GM19468 (cell line): ENCODE results near the gene DHRS12.

Experiments used
- ATAC-seq: cut with Tn5 transposase; IDR thresholded peaks from one replicate; pipeline ENCODE4 v1.9.1; 2021; ENCODE audit warnings: mild to moderate bottlenecking, moderate library complexity, moderate number of reproducible peaks; ENCODE audit not compliant: unreplicated experiment; ENCODE audit errors: extremely low read depth

DHRS12 gene

DNA sequence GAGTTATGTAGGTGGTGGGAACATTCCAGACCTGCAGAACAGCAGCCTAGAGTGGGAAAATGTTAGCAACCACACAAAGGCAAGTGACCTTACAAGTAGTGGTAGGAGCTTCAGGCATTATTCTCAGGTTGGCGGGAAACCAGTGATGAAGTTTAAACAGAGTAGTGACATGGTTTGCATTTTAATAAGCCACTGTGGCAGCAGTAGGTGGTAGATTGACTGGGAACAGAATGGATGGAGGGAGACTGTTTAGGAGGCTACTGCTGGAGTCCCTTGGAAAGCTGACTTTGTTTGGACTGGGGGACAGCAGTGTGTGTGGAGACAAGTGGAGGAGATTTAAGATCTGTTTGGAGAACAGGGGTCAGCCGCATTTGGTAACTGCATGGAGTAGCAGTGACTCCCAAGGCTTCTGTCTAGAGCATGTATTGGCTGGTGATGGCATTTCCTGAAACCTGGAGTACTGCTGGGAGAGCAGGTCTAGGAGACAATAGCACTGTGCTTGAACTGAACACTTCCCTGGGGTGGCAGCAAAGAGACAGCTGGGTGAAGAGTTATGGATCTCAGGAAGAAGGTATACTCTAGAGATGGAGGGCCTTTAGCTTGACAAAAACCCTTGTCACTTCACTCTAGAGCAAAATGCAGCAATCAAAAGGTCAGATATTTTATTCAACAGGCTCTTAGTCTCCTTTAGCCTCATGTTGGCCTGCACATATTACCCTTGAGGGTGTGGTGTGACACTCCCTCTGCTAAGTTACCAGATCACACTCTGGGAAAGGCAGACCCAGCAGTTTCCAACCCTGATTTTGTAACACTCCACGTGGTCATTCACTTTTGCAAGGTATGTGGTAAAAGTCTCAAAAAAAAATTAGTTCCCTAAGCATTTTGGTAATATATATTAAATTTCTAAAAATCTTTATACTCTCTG, 70.3 kb downstream of the DHRS12 start:
- no peak for ATAC-seq

DNA sequence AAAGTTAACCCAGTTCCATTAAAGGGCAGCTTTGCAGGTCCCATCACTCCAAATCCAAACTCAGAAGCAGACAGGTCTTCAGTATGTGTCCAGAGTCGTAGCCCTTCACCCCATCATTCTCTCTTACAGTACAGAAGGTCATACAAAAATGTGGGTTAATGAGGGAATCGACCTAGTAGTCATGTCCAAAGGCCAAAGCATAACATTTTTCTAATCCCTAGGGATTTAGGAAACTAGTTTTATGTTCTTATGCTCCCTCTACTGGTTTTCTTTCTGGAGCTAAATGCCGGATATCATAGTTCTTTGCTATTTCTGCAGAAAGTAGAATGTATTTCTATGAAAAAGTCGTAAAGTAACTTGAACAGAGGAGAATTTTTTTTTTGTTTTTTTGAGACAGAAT, 72.2 kb downstream of the DHRS12 start:
- ATAC-seq: no peak

DNA sequence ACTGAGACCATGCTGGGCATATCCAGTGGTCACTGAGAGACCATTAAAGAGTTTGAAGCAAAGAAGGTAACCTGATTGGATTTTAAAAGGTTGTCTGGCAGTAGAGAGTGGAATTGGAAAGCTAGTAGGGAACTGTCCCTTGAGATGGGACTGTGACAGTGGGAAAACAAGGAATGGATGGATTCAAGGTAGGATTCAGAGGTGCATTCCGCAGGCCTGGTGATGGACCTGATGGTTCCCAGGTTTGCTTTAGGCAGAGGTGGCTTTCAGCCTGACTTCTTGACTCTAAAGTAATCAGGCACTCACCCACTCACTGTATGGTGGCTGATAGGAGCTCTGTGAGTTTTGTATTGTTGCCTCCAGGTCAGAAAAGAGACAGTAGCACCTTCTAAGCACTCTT, 73.0 kb downstream of the DHRS12 start:
- no peak for ATAC-seq

DNA sequence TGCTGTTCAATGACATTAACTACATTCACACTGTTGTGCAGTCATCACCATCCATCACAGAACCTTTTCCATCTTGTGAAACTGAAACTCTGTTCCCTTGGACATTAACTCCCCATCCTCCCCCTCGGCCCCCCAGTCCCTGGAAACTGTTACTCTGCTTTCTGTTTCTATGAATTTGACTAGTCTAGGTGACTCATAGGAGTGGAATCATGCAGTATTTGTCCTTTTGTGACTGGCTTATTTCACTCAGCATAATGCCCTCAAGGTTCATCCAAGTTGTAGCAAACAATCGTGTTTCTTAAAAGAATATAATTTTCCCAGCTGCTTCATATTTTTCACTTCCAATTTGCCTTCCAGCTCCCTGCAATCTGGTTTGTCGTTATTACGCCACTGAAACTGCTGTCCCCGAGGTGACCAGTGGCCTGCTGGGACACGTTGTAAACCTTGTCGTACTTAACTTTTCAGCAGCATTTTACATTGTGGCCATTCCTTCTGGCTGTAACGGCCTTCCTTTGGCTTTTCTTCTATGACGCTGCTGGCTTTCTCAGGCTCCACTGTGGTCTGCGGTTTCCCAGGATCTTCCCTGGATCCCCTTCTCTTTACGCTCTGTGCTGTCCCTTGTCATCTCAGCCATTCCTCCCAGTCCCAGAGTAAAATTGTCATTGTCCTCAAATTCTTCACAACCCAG, 74.0 kb downstream of the DHRS12 start:
- no peak for ATAC-seq

DNA sequence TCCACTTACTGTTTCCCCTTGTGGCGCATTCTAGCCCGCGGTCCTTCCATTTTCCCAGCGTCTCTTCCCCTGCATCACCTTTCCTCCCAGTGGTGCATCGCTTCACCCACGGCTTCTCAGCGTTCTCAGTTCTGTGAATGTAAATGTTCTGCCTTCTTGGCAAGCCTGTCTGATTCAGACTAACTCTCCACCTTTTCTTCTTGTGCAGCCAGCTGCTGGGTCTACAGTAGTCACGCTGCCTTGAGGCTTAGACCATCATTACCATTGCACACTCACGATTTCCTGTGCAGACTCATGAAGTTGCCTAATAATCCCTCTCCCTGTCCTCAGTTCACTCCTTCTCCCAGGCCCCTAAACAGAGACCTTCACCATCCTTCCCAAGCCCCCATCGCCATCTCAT, 75.0 kb downstream of the DHRS12 start:
- no peak for ATAC-seq

DNA sequence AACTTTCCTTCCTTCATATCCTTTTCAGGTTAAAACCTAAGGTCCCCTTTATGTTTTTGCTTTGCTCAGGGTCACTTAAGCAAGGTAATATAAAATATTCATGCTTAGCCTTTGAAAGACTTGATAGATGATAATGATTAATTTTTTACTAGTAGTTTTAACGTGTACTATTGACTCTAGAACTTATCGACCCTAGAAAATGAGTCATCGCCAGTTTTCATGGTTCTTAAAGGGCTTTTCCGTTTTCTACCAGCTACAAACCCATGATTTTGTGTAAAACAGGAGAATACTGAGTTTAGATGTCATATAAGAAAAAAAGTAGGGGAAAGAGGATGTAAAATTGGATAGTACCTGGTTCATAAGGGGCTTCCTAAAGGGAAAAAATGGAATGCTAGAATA, 75.7 kb downstream of the DHRS12 start:
- ATAC-seq: no peak

DNA sequence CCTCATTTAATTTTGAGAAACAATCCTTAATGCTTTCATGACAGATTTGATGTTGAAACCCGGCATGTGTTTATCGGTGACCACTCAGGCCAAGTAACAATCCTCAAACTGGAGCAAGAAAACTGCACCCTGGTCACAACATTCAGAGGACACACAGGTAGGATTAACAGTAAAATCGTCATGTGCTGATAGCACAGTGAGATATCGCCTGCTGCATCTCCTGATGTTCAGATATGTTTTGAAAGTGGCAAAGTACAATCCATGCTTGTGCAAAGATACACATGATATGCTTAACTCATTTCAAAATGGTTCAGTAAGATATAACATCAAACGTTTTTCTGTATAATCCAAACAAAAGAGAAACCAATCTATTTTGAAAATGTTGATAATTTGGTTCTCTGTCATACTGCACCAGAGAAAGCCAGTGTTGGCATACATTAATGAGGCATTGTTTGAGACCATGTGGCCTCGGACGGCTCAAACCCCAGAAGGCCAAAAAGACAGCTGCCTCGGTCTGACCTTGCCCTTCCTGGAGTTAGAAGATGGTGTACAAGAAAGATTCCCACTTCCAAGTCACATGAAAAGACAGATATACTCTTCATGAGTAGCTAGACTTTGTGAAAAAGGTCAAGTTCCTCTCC, 76.2 kb downstream of the DHRS12 start:
- ATAC-seq: no peak

DNA sequence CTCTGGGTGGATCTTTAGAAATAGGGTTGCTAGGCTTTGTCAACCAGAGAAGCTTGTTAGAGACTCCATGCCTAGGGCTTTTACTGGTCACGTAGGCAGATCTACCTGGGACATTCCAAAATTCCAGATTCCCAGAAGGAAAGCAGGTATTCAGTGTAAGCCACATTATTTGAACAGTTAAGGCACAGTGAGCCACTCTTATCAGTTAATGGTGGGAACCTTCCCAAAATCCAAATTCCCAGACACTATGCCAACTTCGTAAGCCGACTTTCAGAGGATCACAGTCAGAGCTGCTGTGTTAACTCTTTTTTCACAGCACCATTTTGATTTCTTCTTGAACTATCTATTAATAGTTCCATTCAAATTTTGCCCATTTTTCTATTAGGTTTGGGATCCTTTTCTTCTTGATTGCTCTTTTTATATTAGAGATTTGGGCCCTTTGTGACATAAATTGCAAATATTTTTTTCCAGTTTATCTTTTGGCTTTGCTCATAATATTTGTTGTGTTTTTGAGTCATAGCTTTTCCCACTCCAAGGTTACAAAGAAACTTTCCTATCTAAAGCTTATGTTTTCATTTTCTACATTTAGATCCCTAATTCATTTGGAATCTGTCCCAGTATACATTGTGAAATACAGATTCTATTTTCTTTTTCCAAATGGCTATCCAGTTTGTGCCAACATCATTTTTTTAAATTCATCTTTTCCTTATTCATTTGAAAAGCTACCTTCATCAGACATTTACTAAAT, 77.3 kb downstream of the DHRS12 start:
- no peak for ATAC-seq

DNA sequence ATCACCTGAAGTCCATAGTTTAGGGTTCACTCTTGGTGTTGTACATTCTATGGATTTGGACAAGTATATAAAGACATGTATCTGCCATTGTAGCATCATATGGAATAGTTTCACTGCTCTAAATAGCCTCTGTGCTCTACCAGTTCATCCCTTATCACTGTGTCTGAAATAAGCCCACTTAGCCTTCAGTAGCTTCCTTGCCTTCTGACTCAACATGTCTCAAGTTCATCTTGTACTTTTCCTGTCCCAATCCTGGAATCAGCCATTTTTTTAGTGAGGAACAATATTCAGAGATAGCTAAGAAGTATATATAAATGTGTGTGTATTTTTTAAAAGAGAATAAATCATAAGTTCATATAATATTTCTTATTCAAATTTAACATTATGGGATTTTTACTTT, 79.2 kb downstream of the DHRS12 start:
- no peak for ATAC-seq

DNA sequence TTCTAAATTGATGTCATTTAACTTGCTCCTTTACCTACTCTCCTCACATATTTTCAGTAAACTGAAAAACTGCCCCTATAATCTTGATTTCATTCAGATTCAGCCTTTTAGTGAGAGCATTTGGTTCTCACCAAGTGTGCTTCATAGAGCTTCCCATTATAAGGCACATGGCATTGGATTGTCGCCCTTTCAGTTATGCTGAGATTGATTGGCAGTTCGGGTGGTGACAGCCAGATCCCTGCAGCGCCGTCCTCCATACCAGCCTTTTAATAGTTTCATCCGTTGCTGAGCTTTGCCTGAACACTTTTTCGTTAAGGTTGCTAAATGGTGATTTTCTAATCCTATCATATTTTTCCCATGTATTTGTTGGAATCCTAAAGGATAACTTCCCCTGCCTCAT, 80.4 kb downstream of the DHRS12 start:
- no peak for ATAC-seq

DNA sequence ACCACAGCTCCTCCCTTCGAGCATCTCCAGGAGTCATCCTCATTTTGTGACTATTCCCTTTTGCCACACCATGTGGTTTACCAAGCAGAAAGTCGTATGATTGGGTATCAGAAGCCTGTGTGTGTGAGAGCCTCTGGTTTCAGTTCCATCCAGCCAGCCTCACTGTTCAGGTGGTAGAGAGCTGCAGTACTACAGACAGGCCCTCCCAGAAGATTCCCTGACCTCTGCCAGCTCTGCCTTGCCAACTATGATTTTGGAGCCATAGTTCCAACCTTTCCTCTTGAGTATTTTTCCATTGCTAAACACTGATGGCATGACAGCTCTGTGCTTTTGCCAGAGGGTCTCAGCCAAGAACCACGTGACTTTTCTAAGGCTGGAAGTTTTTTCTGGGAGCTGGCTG, 82.5 kb downstream of the DHRS12 start:
- ATAC-seq: no peak

DNA sequence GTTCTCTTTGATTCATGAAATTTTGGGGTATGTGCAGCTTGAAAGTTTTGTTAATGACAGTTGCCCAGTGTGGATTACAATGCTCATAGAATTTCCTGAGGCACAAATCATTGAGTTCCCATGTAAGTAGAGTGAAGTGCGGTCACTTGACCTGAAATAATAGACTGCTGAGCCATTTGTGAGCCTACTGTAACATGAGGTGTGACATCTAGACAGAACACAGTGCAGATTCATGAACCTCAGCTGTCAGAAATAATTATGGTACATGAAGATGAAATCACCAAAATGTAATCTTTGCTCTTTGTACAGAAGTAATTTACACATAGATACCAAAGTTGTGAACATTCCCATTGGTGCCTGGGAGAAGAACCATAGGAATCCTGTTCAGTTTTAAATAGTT, 84.6 kb downstream of the DHRS12 start:
- ATAC-seq: no peak
